HL-60 (cell line): ENCODE measurements around the gene MYCBPAP.

Experiments used
- DNase-seq, 2 experiments: peaks; one replicate each; pipeline ENCODE4 v3.0.0-alpha.2; 2010 to 2020; ENCODE audit warnings: low read depth in 1 of 2, low spot score in 1 of 2
- H3K27ac ChIP-seq: fragments of 250-450 bp; sonication (Bioruptor Pico); replicated peaks from 2 replicates; pipeline ENCODE4 v1.5.1; 2020; ENCODE audit warnings: mild to moderate bottlenecking, moderate library complexity
- H3K27me3 ChIP-seq: fragments of 250-450 bp; sonication (Bioruptor Pico); 2 replicates; pipeline ENCODE4 v1.5.1; 2021; ENCODE audit warnings: mild to moderate bottlenecking, moderate library complexity; ENCODE audit not compliant: insufficient read depth, poor library complexity, severe bottlenecking
- H3K4me3 ChIP-seq: replicated peaks from 2 replicates; pipeline ENCODE4 v1.5.1; 2011; ENCODE audit warnings: mild to moderate bottlenecking, control low read depth, low read length; ENCODE audit not compliant: insufficient read depth
- GABPA ChIP-seq: IDR thresholded peaks from 2 replicates; pipeline ENCODE4 v1.6.1; 2012; ENCODE audit warnings: low read depth
- POLR2AphosphoS5 ChIP-seq: IDR thresholded peaks from 2 replicates; pipeline ENCODE4 v1.6.1; 2012; ENCODE audit warnings: low read depth
- SPI1 ChIP-seq: IDR thresholded peaks from 2 replicates; pipeline ENCODE4 v1.6.1; 2012; ENCODE audit warnings: low read depth, mild to moderate bottlenecking, borderline replicate concordance
- long read RNA-seq: library from polyadenylated mRNA; unstranded; transcript quantifications from one replicate; pipeline ENCODE4 v2.0.0, GENCODE V29; 2020
- TF ChIP-seq, protein P1 (sequence below): IDR thresholded peaks from one replicate; pipeline ENCODE4 v1.5.1; 2011; ENCODE audit warnings: low read length, control low read depth, inconsistent platforms; ENCODE audit not compliant: insufficient read depth
- TF ChIP-seq, protein P2 (sequence below): IDR thresholded peaks from 2 replicates; pipeline ENCODE4 v1.6.1; 2012; ENCODE audit warnings: low read depth; ENCODE audit not compliant: insufficient replicate concordance

MYCBPAP gene, protein sequence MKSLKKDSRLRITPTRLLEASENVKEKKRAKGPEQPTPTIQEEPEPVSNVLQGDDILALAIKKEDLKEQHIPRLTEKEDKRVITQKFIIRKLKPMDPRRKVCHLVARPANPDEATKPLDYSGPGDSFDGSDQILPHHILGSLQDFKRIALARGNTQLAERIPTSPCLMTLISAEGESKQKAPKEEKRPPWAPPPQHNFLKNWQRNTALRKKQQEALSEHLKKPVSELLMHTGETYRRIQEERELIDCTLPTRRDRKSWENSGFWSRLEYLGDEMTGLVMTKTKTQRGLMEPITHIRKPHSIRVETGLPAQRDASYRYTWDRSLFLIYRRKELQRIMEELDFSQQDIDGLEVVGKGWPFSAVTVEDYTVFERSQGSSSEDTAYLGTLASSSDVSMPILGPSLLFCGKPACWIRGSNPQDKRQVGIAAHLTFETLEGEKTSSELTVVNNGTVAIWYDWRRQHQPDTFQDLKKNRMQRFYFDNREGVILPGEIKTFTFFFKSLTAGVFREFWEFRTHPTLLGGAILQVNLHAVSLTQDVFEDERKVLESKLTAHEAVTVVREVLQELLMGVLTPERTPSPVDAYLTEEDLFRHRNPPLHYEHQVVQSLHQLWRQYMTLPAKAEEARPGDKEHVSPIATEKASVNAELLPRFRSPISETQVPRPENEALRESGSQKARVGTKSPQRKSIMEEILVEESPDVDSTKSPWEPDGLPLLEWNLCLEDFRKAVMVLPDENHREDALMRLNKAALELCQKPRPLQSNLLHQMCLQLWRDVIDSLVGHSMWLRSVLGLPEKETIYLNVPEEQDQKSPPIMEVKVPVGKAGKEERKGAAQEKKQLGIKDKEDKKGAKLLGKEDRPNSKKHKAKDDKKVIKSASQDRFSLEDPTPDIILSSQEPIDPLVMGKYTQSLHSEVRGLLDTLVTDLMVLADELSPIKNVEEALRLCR
- long read RNA-seq = 0 reads

DNA sequence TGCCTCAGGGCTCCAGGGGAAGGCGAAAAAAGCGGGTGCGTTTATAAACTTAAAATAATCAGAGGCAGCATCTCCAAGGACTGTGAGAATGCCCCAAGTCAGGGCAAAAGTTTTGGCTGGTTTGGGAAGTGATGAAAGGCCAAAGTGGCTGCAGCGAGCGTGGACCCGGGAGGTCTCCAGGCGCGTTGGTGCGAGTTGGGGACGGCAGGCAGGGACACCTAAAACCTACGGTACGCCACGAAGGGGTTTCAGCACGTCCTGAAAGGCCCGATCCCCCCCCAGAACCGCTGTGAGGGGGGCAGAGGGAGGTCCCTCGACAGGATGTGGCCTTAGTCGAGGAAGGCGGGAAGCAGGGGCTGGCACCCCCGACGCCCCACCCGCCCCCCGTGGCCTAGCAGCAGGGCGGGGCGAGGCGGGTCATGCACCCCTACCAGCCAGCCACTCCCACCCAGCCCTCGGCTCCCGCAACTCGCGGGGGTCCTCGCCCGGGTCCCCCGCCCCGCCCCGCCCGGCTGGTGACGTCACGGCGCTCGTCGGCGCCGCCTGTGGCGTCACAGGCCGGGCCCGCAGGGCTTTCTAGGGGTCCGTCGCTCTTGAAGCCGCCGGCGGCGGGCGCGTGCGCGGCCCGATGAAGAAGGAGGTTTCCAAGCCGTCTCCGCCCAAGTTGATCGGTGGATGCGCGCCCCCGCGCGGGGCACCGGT, at the start of gene MYCBPAP:
Gene MYCBPAP, plus strand, starts transcription at position 569 of the 702 bp plus-strand sequence. CDS start 236 bp downstream, outside the sequence.
- no peaks in the 10 kb centered on the region for H3K27me3 ChIP-seq
- no peak within 1 kb of the TSS for H3K27ac ChIP-seq
- TF ChIP-seq, protein P1, sequence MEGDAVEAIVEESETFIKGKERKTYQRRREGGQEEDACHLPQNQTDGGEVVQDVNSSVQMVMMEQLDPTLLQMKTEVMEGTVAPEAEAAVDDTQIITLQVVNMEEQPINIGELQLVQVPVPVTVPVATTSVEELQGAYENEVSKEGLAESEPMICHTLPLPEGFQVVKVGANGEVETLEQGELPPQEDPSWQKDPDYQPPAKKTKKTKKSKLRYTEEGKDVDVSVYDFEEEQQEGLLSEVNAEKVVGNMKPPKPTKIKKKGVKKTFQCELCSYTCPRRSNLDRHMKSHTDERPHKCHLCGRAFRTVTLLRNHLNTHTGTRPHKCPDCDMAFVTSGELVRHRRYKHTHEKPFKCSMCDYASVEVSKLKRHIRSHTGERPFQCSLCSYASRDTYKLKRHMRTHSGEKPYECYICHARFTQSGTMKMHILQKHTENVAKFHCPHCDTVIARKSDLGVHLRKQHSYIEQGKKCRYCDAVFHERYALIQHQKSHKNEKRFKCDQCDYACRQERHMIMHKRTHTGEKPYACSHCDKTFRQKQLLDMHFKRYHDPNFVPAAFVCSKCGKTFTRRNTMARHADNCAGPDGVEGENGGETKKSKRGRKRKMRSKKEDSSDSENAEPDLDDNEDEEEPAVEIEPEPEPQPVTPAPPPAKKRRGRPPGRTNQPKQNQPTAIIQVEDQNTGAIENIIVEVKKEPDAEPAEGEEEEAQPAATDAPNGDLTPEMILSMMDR = no peak
- no peak for TF ChIP-seq SPI1
- TF ChIP-seq, protein P2, sequence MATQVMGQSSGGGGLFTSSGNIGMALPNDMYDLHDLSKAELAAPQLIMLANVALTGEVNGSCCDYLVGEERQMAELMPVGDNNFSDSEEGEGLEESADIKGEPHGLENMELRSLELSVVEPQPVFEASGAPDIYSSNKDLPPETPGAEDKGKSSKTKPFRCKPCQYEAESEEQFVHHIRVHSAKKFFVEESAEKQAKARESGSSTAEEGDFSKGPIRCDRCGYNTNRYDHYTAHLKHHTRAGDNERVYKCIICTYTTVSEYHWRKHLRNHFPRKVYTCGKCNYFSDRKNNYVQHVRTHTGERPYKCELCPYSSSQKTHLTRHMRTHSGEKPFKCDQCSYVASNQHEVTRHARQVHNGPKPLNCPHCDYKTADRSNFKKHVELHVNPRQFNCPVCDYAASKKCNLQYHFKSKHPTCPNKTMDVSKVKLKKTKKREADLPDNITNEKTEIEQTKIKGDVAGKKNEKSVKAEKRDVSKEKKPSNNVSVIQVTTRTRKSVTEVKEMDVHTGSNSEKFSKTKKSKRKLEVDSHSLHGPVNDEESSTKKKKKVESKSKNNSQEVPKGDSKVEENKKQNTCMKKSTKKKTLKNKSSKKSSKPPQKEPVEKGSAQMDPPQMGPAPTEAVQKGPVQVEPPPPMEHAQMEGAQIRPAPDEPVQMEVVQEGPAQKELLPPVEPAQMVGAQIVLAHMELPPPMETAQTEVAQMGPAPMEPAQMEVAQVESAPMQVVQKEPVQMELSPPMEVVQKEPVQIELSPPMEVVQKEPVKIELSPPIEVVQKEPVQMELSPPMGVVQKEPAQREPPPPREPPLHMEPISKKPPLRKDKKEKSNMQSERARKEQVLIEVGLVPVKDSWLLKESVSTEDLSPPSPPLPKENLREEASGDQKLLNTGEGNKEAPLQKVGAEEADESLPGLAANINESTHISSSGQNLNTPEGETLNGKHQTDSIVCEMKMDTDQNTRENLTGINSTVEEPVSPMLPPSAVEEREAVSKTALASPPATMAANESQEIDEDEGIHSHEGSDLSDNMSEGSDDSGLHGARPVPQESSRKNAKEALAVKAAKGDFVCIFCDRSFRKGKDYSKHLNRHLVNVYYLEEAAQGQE = no peak
- no peak for TF ChIP-seq POLR2AphosphoS5
- TF ChIP-seq GABPA = no peak
- H3K4me3 ChIP-seq = peak within 1 kb of the TSS; percentile 50
- peak; percentile 56 to 66 for DNase-seq

DNA sequence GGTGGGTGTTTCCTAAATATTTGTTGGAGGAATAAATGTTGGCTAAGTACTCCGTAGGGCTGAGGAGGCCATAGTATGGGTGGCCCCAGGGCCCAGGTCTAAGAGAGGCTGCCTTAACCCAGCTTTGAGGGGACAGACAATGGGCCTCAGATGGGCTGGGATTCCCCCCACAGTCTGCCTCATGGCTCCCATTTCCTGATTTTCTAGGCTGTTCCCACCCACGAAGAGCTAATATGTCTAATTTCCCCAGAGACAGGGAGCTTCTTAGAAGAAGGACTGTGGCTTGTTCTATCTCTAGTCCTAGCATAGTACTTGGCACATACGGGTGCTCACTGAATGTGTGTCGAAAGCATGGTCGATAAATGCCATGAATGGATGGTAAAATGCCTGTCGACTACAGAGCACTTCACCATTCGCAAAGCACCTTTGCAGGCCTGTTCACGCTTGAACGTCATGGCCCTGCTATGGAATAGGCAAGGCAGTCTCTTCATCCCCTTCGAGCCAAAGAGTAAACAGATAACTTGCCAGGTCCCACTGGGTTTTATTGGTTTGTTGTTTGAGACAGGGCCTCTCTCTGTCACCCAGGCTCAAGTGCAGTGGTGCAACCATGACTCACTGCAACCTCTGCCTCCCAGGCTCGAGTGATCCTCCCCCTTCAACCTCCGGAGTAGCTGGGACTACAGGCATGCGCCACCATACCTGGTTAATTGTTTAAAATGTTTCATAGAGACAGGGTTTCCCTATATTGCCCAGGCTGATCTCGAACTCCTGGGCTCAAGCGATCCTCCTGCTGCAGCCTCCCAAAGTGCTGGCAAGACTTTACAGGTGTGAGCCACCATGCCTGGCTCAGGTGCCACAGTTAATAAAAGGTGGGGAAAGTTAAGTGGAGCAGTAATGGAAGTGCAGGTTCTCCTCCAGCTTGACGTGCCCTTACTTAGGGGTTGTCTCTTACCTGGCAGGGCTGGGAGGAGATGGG, 49.2 kb upstream of the MYCBPAP start:
- no peak overlapping the region for H3K27ac ChIP-seq
- TF ChIP-seq POLR2AphosphoS5 (no peak), SPI1 (no peak), GABPA (no peak)
- TF ChIP-seq, protein P1 = no peak
- TF ChIP-seq, protein P2 = no peak
- no peak for DNase-seq
- no peak overlapping the region for H3K4me3 ChIP-seq
- H3K27me3 ChIP-seq = no peaks in the 10 kb centered on the region

DNA sequence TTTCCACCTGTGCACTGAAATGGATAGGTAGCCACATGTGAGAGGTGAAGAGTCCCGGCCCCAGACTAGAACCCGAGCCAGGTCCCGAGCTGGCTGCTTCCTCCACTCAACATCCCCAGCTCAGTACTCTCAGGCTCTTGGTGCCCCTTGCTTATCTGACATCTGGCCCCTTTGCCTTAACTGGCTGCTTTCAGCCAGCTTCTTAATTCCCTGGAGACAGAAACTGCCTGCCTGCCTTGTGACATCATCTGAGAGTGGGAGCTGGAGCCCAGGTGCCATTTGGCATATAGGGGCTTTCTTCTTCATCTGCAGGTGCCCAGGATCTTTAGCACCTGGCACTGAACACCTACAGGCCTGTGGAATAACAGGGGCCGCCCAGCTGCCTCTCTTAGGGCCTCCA, 48.5 kb upstream of the MYCBPAP start:
- DNase-seq = no peak
- H3K4me3 ChIP-seq = no peak overlapping the region
- H3K27me3 ChIP-seq = no peaks in the 10 kb centered on the region
- TF ChIP-seq SPI1 = no peak
- TF ChIP-seq, protein P2 = no peak
- no peak for TF ChIP-seq POLR2AphosphoS5
- TF ChIP-seq GABPA = no peak
- TF ChIP-seq, protein P1 = no peak
- H3K27ac ChIP-seq = no peak overlapping the region
